GM21717 (cell line): ENCODE data around the gene SDK1.
A peak's percentile ranks its signal among the peaks of the same experiment; 100 is the strongest.

Source experiments
- ATAC-seq: cut with Tn5 transposase; IDR thresholded peaks from one replicate; pipeline ENCODE4 v1.9.1; 2021; ENCODE audit warnings: mild to moderate bottlenecking, moderate library complexity; ENCODE audit not compliant: unreplicated experiment

SDK1 gene

DNA sequence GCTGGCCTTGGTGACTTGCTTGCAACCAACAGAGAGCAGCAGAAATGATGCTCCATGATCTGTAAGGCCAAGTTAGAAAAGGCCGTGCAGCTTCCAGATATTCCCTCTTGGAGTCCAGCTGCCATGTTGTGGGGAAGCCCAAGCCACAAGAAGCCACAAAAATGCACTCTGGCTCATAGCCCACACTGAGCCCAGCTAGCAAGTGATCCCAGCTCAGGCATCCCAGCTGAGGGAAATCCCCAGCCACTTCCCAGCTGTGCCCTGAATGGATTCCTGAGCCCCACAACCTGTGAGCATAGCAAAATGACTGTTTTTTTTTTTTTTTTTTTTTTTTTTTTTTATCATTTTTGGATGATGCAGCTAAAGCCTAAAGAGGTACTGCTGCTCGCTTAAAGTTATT lies 11.1 kb upstream of the SDK1 start:
- no peak for ATAC-seq

GRCh38 chr7:3292694-3293093 lies 8.4 kb upstream of the SDK1 start:
- no peak for ATAC-seq

DNA sequence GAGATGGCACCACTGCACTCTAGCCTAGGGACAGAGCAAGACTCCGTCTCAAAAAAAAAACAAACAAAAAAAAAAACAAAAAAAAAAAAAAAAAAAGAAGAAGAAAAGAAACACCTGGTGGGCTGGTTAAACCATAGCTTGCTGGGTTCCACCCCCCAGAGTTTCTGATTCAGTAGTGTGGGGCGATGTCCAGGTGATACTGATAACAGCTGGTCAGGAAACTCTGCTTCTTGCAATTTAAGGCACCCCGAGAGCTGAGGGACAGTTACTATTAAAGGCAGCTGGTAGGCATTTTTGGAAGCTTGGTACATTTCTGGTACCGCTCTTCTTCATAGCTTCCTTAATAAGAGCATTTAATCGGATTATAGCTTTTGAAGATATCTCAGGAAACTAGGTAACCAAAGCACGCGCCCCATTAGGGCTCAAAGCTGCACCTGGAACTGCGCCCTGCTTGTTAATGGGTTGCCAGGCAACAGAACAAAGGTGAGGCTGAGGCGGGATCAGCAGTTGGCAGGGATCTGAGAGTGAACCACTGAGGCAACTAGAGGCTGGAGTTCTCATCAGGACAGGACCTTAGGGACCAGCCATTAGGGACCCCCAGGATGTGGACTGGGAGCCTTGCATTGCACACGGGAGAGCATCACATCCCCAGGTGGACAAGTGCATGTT lies 6.5 kb upstream of the SDK1 start:
- ATAC-seq = no peak

- no peak for ATAC-seq
These were observed 3.8 kb upstream of the SDK1 start for GRCh38 chr7:3297105-3297819.

DNA sequence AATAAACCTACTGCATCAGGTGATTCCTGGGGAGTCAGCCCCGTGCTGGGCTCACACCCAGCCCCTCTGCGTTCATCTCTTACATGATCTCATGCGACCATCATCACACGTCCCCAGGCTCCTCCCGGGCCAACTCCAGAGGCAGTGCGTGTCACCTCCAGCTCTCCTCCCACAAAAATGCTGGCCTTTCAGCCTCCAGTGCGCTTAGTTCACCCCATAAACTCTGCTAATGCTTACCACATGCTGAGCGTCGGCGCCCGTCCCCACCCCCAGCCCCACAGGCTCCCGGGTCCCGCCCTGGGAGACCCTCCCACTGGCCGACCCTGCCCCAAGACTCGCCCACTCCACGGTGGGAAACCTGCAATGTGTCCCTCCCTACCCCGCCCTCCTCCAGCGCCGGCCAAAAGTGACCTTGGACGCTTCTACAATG lies 816 bp upstream of the SDK1 start:
- ATAC-seq = no peak

GRCh38 chr7:3301449-3301731 lies 338 bp downstream of the SDK1 start:
- ATAC-seq = peak; percentile 20

- no peak for ATAC-seq
These were observed 973 bp downstream of the SDK1 start for GRCh38 chr7:3301831-3302618.

- no peak for ATAC-seq
These were observed 1.7 kb downstream of the SDK1 start for GRCh38 chr7:3302681-3303320.

DNA sequence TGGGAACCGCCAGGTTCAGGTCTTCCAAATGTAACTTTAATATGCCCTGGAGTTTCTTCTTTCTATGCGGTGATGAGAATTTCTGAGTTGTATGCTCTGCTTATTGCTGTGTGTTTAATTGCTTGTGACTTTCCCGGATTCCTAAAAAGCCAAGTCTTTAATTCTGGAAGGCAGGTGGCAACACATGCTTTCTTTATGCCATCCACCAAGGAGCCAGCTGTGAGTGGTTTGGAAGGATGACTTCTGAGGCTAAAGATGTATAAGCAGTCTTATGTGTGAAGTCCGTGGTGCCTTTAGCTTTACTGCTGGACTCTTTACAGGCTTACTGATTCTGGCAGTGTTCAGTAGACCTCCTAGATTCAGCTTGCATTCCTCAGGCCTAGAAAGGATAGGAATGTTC lies 3.1 kb downstream of the SDK1 start:
- ATAC-seq = no peak

GRCh38 chr7:3307435-3307834 lies 6.4 kb downstream of the SDK1 start:
- ATAC-seq = no peak

DNA sequence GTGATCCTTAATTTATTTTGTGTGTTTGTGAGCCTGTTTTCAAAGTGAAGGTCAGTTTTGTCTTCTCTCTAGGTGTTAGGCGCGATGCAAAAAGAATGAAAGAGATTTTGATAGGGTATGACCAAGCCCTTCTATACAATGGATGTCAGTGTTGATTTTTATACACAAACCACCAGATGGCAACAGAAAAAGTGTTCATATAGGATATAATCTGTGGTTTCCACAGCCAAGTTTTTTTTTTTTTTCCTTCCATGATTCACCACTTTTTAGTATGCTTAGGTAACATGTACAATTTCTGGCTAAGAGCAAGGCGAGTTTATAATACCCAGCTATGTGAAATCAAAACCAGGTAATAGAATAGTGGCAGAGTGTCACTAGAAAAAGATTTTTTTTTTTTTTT lies 8.1 kb downstream of the SDK1 start:
- ATAC-seq = no peak

GRCh38 chr7:3309956-3310355 lies 8.9 kb downstream of the SDK1 start:
- ATAC-seq = no peak

- ATAC-seq = no peak
These were observed 9.8 kb downstream of the SDK1 start for GRCh38 chr7:3310884-3311283.

GRCh38 chr7:3312583-3312982 lies 11.5 kb downstream of the SDK1 start:
- ATAC-seq = no peak

DNA sequence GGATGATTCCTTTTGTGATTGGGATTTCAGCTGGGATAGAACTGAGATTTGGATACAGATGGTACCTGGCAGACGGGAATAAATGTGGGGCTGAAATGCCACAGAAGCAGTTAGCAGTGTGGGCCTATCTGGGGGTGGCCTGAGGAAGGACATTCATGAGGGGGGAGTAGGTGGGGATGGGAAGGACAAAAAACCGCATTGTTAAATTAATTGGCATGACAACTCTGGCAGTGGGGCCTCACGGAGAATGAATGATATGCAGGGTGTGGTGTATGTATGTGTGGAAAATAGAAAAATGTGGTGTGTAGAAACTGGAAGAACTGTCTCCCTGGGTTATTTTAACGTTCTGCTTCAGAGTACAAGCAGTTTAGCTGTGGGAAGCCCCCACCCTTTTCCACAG lies 17.8 kb downstream of the SDK1 start:
- ATAC-seq = no peak

- ATAC-seq = no peak
These were observed 20.2 kb downstream of the SDK1 start for GRCh38 chr7:3321206-3321605.

- no peak for ATAC-seq
These were observed 20.7 kb downstream of the SDK1 start for GRCh38 chr7:3321745-3322144.

DNA sequence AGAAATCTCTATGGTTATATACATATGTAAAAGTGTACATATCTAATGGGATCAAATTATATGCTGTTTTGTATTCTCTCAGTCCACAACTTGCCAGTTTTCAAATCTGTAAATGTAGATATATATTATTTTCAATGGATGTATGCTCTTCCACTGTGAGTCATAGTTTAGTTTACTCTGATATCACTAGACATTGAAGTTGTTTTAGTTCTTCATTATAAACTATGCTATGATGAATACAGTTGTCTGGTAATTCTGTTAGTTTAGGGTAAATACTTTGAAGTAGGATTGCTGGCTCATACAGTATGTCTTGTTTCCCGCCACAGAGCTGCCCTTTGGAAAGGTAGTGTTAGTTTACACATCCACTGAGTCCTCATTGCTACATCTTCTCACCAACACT lies 25.2 kb downstream of the SDK1 start:
- ATAC-seq = no peak

DNA sequence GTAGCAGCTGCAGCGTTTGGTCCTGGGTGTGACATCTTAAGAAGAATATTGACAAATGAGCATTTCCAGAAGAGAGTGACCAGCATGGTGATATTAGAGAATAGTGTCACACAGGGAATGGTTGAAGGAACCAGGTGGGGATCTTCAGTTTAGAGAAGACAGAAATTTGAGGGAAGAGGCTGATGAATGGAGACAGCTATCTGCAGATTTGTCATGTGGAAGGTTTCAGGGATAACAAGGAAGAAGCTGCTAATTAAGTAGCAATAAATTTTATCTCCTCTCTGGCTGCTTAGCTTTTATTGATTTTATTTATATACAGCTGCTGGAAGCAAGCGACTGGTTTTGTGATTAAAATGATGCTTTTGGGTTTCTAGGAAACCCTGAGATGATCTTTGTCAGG lies 26.0 kb downstream of the SDK1 start:
- no peak for ATAC-seq

DNA sequence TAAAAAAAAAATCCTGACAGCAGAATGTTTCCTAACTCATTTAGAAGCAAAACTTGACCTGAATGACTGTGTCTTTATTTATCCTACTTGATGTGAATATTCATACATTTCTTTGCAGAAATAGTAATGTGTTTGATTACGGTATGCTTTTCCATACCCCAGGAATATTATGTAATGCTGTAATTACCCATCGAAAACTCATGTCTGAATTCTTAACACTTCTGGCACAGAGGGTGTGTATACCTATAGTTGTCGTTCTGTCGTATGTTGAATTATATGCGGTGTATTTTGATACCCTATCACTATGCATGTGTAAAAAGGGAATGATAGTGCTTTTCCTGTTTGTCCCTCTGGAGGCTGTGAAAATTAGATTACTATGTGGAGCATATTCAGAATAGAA lies 26.6 kb downstream of the SDK1 start:
- no peak for ATAC-seq

- ATAC-seq = no peak
These were observed 31.3 kb downstream of the SDK1 start for GRCh38 chr7:3332308-3332707.

GRCh38 chr7:3333861-3334260 lies 32.8 kb downstream of the SDK1 start:
- ATAC-seq = no peak
